ENCODE measurements around the gene FOXI2.

GRCh38 chr10:127738512-127739424 is 1.8 kb downstream of the FOXI2 start:
- TF ChIP-seq CTCF (IDR thresholded peaks at IDR 0.05), result no peak
- no peak for TF ChIP-seq POLR2A (IDR thresholded peaks at IDR 0.05)
